ENCODE measurements around the gene NDUFAF5. TPM values are rescaled to one million over a fixed set of nuclear protein-coding genes. Genes with fewer than 3 reads are reported as not detected.
A peak's percentile ranks its signal among the peaks of the same experiment; 100 is the strongest.
"Not testable (repeated sequence)": the region's sequence is repeated elsewhere in the genome, so short reads cannot be mapped to it uniquely, and the experiment has no call there.

Gene NDUFAF5
- 33.4 TPM for total RNA-seq

- DNase-seq (ENCODE audit: low spot score in 2 of 2), result peak; percentile 82 to 86
- FAIRE-seq, result no peak
Measured at GRCh38 chr20:13784893-13785715, at the start of gene NDUFAF5, which contains the start of gene ESF1. NDUFAF5 (plus strand) TSS chr20:13785028; CDS start chr20:13785069, 41 bp downstream. ESF1 (minus strand) TSS chr20:13784919; CDS start chr20:13783140, 1,779 bp downstream.

DNA sequence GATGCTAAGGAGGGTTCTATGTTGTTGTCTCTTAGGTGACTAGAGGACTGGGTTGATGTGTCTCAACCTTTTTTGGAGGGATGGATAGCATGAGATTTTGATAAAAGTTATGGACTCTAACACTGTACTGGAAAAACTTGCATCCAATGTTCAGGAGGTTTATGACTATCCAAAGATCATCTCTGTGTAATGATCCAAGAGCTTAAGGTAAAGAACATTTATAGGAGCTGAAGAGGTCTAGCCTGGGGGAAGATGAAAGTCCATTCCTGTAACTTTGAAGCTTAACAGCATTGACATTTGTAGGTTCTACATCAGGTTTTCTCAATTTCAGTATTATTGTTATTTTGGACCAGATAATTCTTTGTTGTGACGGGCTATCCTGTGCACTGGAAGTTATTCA is 49.0 kb upstream of the NDUFAF5 start:
- FAIRE-seq, result no peak
- no peak for DNase-seq (ENCODE audit: low spot score in 2 of 2)

GRCh38 chr20:13736436-13737191 is 48.2 kb upstream of the NDUFAF5 start:
- DNase-seq (ENCODE audit: low spot score in 2 of 2) (no peak), FAIRE-seq (no peak)

DNA sequence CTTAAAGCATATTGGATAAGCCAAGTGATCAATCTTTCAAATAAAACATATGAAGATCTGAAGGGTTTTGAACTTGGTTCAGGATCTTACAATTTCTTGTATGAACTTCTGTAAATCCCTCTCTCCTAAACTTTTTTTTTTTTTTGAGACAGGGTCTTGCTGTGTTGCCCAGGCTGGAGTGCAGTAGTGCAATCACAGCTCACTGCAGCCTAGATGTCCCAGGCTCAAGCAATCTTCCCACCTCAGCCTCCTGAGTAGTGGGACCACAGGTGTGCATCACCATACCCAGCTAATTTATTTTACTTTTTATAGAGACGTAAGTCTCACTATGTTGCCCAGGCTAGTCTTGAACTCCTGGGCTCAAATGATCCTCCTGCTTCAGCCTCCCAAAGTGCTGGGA is 46.6 kb upstream of the NDUFAF5 start:
- FAIRE-seq; DNase-seq (ENCODE audit: low spot score in 2 of 2): not testable (repeated sequence)

GRCh38 chr20:13739731-13740649 is 44.8 kb upstream of the NDUFAF5 start:
- peak; percentile 49 for FAIRE-seq
- no peak for DNase-seq (ENCODE audit: low spot score in 2 of 2)

DNA sequence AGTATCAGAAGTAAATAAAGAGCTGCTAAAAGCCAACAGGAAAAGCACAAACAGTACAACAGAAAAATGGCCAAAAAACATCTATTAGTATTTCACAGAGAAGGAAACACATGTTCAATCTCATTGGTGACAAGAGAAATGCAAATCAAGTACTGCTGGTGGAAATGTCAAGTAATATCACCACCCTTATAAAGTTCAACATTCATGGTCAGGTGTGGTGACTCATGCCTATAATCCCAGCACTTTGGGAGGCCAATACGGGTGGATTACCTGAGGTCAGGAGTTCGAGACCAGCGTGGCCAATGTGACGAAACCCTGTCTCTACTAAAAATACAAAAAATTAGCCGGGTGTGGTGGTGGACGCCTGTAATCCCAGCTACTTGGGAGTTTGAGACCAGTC is 42.9 kb upstream of the NDUFAF5 start:
- FAIRE-seq (no peak), DNase-seq (ENCODE audit: low spot score in 2 of 2) (no peak)

DNA sequence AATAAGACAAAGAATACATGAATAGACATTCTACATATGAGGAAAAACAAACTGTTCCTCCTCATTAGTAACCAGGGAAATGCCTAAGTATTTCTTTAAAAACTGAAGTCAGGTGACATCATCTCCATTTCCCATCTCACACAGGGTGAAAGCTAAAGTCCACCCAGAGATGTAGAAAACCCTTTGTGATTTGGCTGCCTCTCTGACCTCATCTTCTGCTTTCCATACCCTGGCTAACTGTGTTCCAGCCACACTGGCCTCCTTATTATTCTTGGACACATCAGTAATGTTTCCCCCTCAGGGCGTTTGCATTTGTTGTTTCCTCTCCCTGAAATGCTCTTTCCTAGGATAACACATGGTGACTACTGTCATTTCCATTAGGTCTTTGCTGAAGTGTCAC is 40.5 kb upstream of the NDUFAF5 start:
- no peak for DNase-seq (ENCODE audit: low spot score in 2 of 2)
- FAIRE-seq, result no peak

GRCh38 chr20:13745784-13746183 is 39.0 kb upstream of the NDUFAF5 start:
- FAIRE-seq, result no peak
- DNase-seq (ENCODE audit: low spot score in 2 of 2), result no peak

GRCh38 chr20:13749811-13750210 is 35.0 kb upstream of the NDUFAF5 start:
- FAIRE-seq (no peak), DNase-seq (ENCODE audit: low spot score in 2 of 2) (no peak)

- no peak for DNase-seq (ENCODE audit: low spot score in 2 of 2)
- no peak for FAIRE-seq
Measured at GRCh38 chr20:13753436-13754036, 31.3 kb upstream of the NDUFAF5 start.

DNA sequence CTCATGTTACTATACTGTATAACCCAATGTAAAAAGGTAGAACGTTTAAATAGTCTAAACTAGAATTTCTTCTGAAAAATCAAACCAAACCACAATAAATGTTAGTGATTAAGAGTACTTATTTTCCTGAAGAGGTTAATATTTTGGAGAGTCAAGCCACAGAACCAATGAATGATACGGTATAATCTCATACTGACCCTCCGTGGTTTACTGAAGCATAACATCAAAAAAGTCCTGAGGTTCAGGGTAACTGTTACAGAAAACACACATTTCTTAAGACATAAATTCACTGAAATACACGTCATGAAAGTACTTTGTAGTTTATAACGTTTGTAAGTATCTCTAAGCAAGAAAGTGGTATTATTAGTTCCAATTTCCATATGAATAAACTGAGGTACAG is 29.0 kb upstream of the NDUFAF5 start:
- FAIRE-seq (no peak), DNase-seq (ENCODE audit: low spot score in 2 of 2) (no peak)

DNA sequence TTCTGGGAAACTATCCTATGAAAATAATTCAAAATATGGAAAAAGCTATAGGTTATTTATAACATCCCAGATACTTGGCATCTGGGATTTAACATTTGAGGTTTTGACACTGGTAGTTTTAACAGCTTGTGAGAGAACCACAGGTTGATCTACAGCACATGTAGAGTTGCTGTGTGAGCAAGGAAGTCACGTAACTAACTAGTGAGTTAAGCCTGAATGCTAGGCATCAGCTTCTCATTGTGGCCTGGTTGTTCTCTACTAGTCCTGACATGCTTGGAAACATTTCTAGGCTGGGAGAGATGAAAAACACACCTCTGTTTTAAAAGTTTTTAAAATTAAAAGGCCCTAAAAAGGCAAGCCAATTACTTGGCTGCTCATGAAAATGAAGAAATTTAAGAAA is 28.3 kb upstream of the NDUFAF5 start:
- no peak for FAIRE-seq
- DNase-seq (ENCODE audit: low spot score in 2 of 2), result no peak

- no peak for FAIRE-seq
- no peak for DNase-seq (ENCODE audit: low spot score in 2 of 2)
Measured at GRCh38 chr20:13758884-13759283, 25.9 kb upstream of the NDUFAF5 start.

DNA sequence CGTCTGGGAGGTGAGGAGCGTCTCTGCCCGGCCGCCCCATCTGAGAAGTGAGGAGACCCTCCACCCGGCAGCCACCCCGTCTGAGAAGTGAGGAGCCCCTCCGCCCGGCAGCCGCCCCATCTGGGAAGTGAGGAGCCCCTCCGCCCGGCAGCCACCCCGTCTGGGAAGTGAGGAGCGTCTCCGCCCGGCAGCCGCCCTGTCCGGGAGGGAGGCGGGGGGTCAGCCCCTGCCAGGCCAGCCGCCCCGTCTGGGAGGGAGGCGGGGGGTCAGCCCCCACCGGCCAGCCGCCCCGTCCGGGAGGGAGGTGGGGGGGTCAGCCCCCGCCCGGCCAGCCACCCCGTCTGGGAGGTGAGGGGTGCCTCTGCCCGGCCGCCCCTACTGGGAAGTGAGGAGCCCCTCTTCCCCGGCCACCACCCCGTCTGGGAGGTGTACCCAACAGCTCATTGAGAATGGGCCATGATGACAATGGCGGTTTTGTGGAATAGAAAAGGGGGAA is 24.3 kb upstream of the NDUFAF5 start:
- FAIRE-seq; DNase-seq (ENCODE audit: low spot score in 2 of 2): not testable (repeated sequence)

- FAIRE-seq, result no peak
Measured at GRCh38 chr20:13765299-13765698, 19.5 kb upstream of the NDUFAF5 start.

GRCh38 chr20:13765868-13766416 is 18.9 kb upstream of the NDUFAF5 start:
- FAIRE-seq (no peak), DNase-seq (ENCODE audit: low spot score in 2 of 2) (no peak)

More at GRCh38 chr20:13765299-13765698, 19.5 kb upstream of the NDUFAF5 start:
- DNase-seq (ENCODE audit: low spot score in 2 of 2), result no peak

- FAIRE-seq, result no peak
- DNase-seq (ENCODE audit: low spot score in 2 of 2), result no peak
Measured at GRCh38 chr20:13770141-13770540, 14.7 kb upstream of the NDUFAF5 start.

DNA sequence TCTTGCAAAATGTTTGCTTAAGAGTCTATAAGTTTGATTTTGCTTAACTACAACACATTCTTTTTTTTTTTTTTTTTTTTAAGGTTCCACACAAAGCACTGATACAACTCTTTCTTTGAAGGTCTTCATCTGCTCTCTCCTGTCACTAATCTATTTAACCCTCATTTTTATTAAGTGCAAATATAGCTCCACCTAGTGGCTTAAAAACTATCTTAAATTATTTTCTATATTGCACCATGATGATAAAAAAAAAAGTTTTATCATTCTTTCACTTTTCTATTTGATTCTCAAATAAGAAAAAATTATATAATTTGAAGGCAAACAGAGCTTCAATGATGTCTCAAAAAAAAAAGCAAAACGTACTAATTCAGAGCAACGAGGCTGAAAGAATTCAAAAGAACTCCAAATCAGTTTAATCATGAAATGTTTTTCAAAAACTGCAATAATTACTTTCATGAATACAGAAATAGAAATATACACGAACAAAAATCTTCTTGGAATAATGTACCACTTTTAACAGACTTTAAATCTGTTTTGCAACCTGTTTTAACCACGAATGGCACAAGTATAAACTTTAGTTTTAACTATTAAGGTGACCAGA is 12.9 kb upstream of the NDUFAF5 start:
- FAIRE-seq (peak; percentile 92), DNase-seq (ENCODE audit: low spot score in 2 of 2) (no peak)

- DNase-seq (ENCODE audit: low spot score in 2 of 2) (no peak), FAIRE-seq (no peak)
Measured at GRCh38 chr20:13772529-13772928, 12.3 kb upstream of the NDUFAF5 start.
